ENCODE measurements around the gene CSTB.

Gene CSTB

GRCh38 chr21:43811262-43812105 lies 35.4 kb upstream of the CSTB start:
- H3K27ac Mint-ChIP-seq, result no peak overlapping the region
- TF ChIP-seq CTCF (IDR thresholded peaks at IDR 0.05), result no peak
- H3K36me3 Mint-ChIP-seq (ENCODE audit: low read depth), result no peaks in the 10 kb centered on the region
- peaks cover 9% of the 10 kb centered on the region for H3K27me3 Mint-ChIP-seq (ENCODE audit: low read depth, poor library complexity)
- no peaks in the 10 kb centered on the region for H3K9me3 Mint-ChIP-seq
- peaks cover 34% of the 10 kb centered on the region for H3K4me1 Mint-ChIP-seq
- H3K4me3 Mint-ChIP-seq, result no peak overlapping the region
- no peak for DNase-seq

GRCh38 chr21:43810505-43811261 lies 34.6 kb upstream of the CSTB start:
- TF ChIP-seq CTCF (IDR thresholded peaks at IDR 0.05), result peak; percentile 88
- Mint-ChIP-seq H3K27ac (no peak overlapping the region), H3K4me1 (peaks cover 39% of the 10 kb centered on the region), H3K4me3 (no peak overlapping the region), H3K36me3 (ENCODE audit: low read depth) (no peaks in the 10 kb centered on the region), H3K27me3 (ENCODE audit: low read depth, poor library complexity) (peaks cover 9% of the 10 kb centered on the region), H3K9me3 (no peaks in the 10 kb centered on the region)
- DNase-seq, result peak; percentile 95

- no peak overlapping the region for H3K4me3 Mint-ChIP-seq
- DNase-seq, result no peak
- no peak overlapping the region for H3K27ac Mint-ChIP-seq
- TF ChIP-seq CTCF (IDR thresholded peaks at IDR 0.05), result no peak
- H3K4me1 Mint-ChIP-seq, result peaks cover 39% of the 10 kb centered on the region
- H3K27me3 Mint-ChIP-seq (ENCODE audit: low read depth, poor library complexity), result peaks cover 9% of the 10 kb centered on the region
- H3K9me3 Mint-ChIP-seq, result no peaks in the 10 kb centered on the region
- H3K36me3 Mint-ChIP-seq (ENCODE audit: low read depth), result no peaks in the 10 kb centered on the region
Observed at GRCh38 chr21:43809853-43810504, 33.9 kb upstream of the CSTB start.

GRCh38 chr21:43809346-43809799 lies 33.3 kb upstream of the CSTB start:
- Mint-ChIP-seq H3K9me3 (no peaks in the 10 kb centered on the region), H3K27me3 (ENCODE audit: low read depth, poor library complexity) (peaks cover 4% of the 10 kb centered on the region), H3K4me3 (no peak overlapping the region), H3K36me3 (ENCODE audit: low read depth) (no peaks in the 10 kb centered on the region), H3K4me1 (peaks cover 33% of the 10 kb centered on the region), H3K27ac (no peak overlapping the region)
- no peak for DNase-seq
- no peak for TF ChIP-seq CTCF (IDR thresholded peaks at IDR 0.05)

- Mint-ChIP-seq H3K27me3 (ENCODE audit: low read depth, poor library complexity) (peaks cover 4% of the 10 kb centered on the region), H3K36me3 (ENCODE audit: low read depth) (no peaks in the 10 kb centered on the region), H3K4me3 (no peak overlapping the region), H3K4me1 (peaks cover 29% of the 10 kb centered on the region), H3K9me3 (no peaks in the 10 kb centered on the region), H3K27ac (no peak overlapping the region)
- no peak for TF ChIP-seq CTCF (IDR thresholded peaks at IDR 0.05)
- DNase-seq, result no peak
Observed at GRCh38 chr21:43808832-43809251, 32.7 kb upstream of the CSTB start.
